ENCODE data around the gene LRRC74B. TPM values are rescaled to one million over a fixed set of nuclear protein-coding genes. Genes with fewer than 3 reads are reported as not detected.

Gene LRRC74B
- total RNA-seq, 4 donors from 2014 or later = not detected

- TF ChIP-seq CTCF (IDR thresholded peaks at IDR 0.05; ENCODE audit: low read depth) = no peak
Measured at GRCh38 chr22:21016644-21017420, 28.9 kb upstream of the LRRC74B start.

GRCh38 chr22:21018314-21018713 lies 27.4 kb upstream of the LRRC74B start:
- TF ChIP-seq CTCF (IDR thresholded peaks at IDR 0.05; ENCODE audit: low read depth) = no peak

GRCh38 chr22:21020802-21021429 lies 24.8 kb upstream of the LRRC74B start:
- TF ChIP-seq CTCF (IDR thresholded peaks at IDR 0.05; ENCODE audit: low read depth) = no peak

- TF ChIP-seq CTCF (IDR thresholded peaks at IDR 0.05; ENCODE audit: low read depth) = no peak
Measured at GRCh38 chr22:21022507-21022906, 23.2 kb upstream of the LRRC74B start.

- TF ChIP-seq CTCF (IDR thresholded peaks at IDR 0.05; ENCODE audit: low read depth) = no peak
Measured at GRCh38 chr22:21022955-21023614, 22.7 kb upstream of the LRRC74B start.

GRCh38 chr22:21025266-21025665 lies 20.5 kb upstream of the LRRC74B start:
- TF ChIP-seq CTCF (IDR thresholded peaks at IDR 0.05; ENCODE audit: low read depth) = no peak
